Measurements from ENCODE around the gene ANTXR2. TPM values are rescaled to one million over a fixed set of nuclear protein-coding genes. Genes with fewer than 3 reads are reported as not detected.

ANTXR2 gene
- total and polyA plus RNA-seq, 2 donors (not counting 1 experiment from before 2014, with no cell fraction given): 85.3 to 135 TPM

GRCh38 chr4:80033581-80033980 lies 39.4 kb downstream of the ANTXR2 start:
- Histone ChIP-seq H3K79me2 (ENCODE audit: control insufficient read depth, insufficient read depth, low read length) (peaks cover 2% of the 10 kb centered on the region), H3K4me3 (replicated peaks in 1 of 4; ENCODE audit: control extremely low read depth in 1 of 4, insufficient read depth in 1 of 4, low read depth in 3 of 4, low read length in 4 of 4) (no peak overlapping the region), H3K27me3 (ENCODE audit: control insufficient read depth, insufficient read depth, low read length) (no peaks in the 10 kb centered on the region), H2AFZ (ENCODE audit: low read length) (no peak overlapping the region), H3K27ac (ENCODE audit: insufficient read depth, low read length) (no peak overlapping the region), H3K9ac (ENCODE audit: insufficient read depth, low read length) (no peak overlapping the region), H3K36me3 (ENCODE audit: control insufficient read depth, insufficient read depth, low read length) (peaks cover 6% of the 10 kb centered on the region), H3K9me3 (ENCODE audit: control insufficient read depth, insufficient read depth, low read depth, low read length) (no peaks in the 10 kb centered on the region), H4K20me1 (ENCODE audit: control insufficient read depth, extremely low read depth, insufficient read depth, low read length) (no peaks in the 10 kb centered on the region), H3K4me1 (ENCODE audit: control insufficient read depth, extremely low read depth, insufficient read depth, low read length) (no peaks in the 10 kb centered on the region), H3K4me2 (ENCODE audit: extremely low read depth, insufficient read depth, low read length) (no peak overlapping the region)
- TF ChIP-seq, protein P1, sequence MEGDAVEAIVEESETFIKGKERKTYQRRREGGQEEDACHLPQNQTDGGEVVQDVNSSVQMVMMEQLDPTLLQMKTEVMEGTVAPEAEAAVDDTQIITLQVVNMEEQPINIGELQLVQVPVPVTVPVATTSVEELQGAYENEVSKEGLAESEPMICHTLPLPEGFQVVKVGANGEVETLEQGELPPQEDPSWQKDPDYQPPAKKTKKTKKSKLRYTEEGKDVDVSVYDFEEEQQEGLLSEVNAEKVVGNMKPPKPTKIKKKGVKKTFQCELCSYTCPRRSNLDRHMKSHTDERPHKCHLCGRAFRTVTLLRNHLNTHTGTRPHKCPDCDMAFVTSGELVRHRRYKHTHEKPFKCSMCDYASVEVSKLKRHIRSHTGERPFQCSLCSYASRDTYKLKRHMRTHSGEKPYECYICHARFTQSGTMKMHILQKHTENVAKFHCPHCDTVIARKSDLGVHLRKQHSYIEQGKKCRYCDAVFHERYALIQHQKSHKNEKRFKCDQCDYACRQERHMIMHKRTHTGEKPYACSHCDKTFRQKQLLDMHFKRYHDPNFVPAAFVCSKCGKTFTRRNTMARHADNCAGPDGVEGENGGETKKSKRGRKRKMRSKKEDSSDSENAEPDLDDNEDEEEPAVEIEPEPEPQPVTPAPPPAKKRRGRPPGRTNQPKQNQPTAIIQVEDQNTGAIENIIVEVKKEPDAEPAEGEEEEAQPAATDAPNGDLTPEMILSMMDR (conservative IDR thresholded peaks at IDR 0.05 in 1 of 2, IDR thresholded peaks at IDR 0.05 in 1 of 2; ENCODE audit: low read depth in 1 of 2, low read length in 2 of 2): no peak
- no peak for TF ChIP-seq EZH2 (IDR thresholded peaks at IDR 0.05; ENCODE audit: low read length, missing control alignments)
- no peak for DNase-seq (ENCODE audit: low read depth in 2 of 2)

GRCh38 chr4:80029364-80029763 lies 43.7 kb downstream of the ANTXR2 start:
- no peak overlapping the region for H3K4me3 ChIP-seq (replicated peaks in 1 of 4; ENCODE audit: control extremely low read depth in 1 of 4, insufficient read depth in 1 of 4, low read depth in 3 of 4, low read length in 4 of 4)
- H3K79me2 ChIP-seq (ENCODE audit: control insufficient read depth, insufficient read depth, low read length): peaks cover 2% of the 10 kb centered on the region
- no peak overlapping the region for H3K27ac ChIP-seq (ENCODE audit: insufficient read depth, low read length)
- no peak for DNase-seq (ENCODE audit: low read depth in 2 of 2)
- H2AFZ ChIP-seq (ENCODE audit: low read length): no peak overlapping the region
- no peak overlapping the region for H3K9ac ChIP-seq (ENCODE audit: insufficient read depth, low read length)
- peaks cover 4% of the 10 kb centered on the region for H3K36me3 ChIP-seq (ENCODE audit: control insufficient read depth, insufficient read depth, low read length)
- H4K20me1 ChIP-seq (ENCODE audit: control insufficient read depth, extremely low read depth, insufficient read depth, low read length): no peaks in the 10 kb centered on the region
- H3K4me2 ChIP-seq (ENCODE audit: extremely low read depth, insufficient read depth, low read length): no peak overlapping the region
- no peaks in the 10 kb centered on the region for H3K27me3 ChIP-seq (ENCODE audit: control insufficient read depth, insufficient read depth, low read length)
- H3K4me1 ChIP-seq (ENCODE audit: control insufficient read depth, extremely low read depth, insufficient read depth, low read length): no peaks in the 10 kb centered on the region
- TF ChIP-seq, protein P1 (conservative IDR thresholded peaks at IDR 0.05 in 1 of 2, IDR thresholded peaks at IDR 0.05 in 1 of 2; ENCODE audit: low read depth in 1 of 2, low read length in 2 of 2): no peak
- no peak for TF ChIP-seq EZH2 (IDR thresholded peaks at IDR 0.05; ENCODE audit: low read length, missing control alignments)
- H3K9me3 ChIP-seq (ENCODE audit: control insufficient read depth, insufficient read depth, low read depth, low read length): no peaks in the 10 kb centered on the region

- no peaks in the 10 kb centered on the region for H3K27me3 ChIP-seq (ENCODE audit: control insufficient read depth, insufficient read depth, low read length)
- H3K4me2 ChIP-seq (ENCODE audit: extremely low read depth, insufficient read depth, low read length): no peak overlapping the region
- H3K4me3 ChIP-seq (replicated peaks in 1 of 4; ENCODE audit: control extremely low read depth in 1 of 4, insufficient read depth in 1 of 4, low read depth in 3 of 4, low read length in 4 of 4): no peak overlapping the region
- H3K9ac ChIP-seq (ENCODE audit: insufficient read depth, low read length): no peak overlapping the region
- TF ChIP-seq EZH2 (IDR thresholded peaks at IDR 0.05; ENCODE audit: low read length, missing control alignments): no peak
- TF ChIP-seq, protein P1 (conservative IDR thresholded peaks at IDR 0.05 in 1 of 2, IDR thresholded peaks at IDR 0.05 in 1 of 2; ENCODE audit: low read depth in 1 of 2, low read length in 2 of 2): no peak
- no peaks in the 10 kb centered on the region for H3K4me1 ChIP-seq (ENCODE audit: control insufficient read depth, extremely low read depth, insufficient read depth, low read length)
- DNase-seq (ENCODE audit: low read depth in 2 of 2): no peak
- H3K9me3 ChIP-seq (ENCODE audit: control insufficient read depth, insufficient read depth, low read depth, low read length): no peaks in the 10 kb centered on the region
- no peak overlapping the region for H2AFZ ChIP-seq (ENCODE audit: low read length)
- no peak overlapping the region for H3K27ac ChIP-seq (ENCODE audit: insufficient read depth, low read length)
- peaks cover 2% of the 10 kb centered on the region for H3K79me2 ChIP-seq (ENCODE audit: control insufficient read depth, insufficient read depth, low read length)
- peaks cover 4% of the 10 kb centered on the region for H3K36me3 ChIP-seq (ENCODE audit: control insufficient read depth, insufficient read depth, low read length)
- H4K20me1 ChIP-seq (ENCODE audit: control insufficient read depth, extremely low read depth, insufficient read depth, low read length): no peaks in the 10 kb centered on the region
These were observed 45.4 kb downstream of the ANTXR2 start for GRCh38 chr4:80027611-80028010.

Measured in fibroblast of lung (primary cell).